HG03139 (cell line): Measurements from ENCODE around the gene XRCC2.
A peak's percentile ranks its signal among the peaks of the same experiment; 100 is the strongest.
"Not testable (repeated sequence)": the region's sequence is repeated elsewhere in the genome, so short reads cannot be mapped to it uniquely, and the experiment has no call there.

Source experiments
- ATAC-seq: cut with Tn5 transposase; IDR thresholded peaks from one replicate; pipeline ENCODE4 v1.9.1; 2021; ENCODE audit not compliant: unreplicated experiment

Gene XRCC2

GRCh38 chr7:152675759-152676636 is at the start of gene XRCC2:
Gene XRCC2 (minus strand): TSS chr7:152676141. CDS start chr7:152676079, 62 bp downstream.
- ATAC-seq: peak; percentile 87

GRCh38 chr7:152723364-152723763 is 47.4 kb upstream of the XRCC2 start:
- ATAC-seq: no peak

DNA sequence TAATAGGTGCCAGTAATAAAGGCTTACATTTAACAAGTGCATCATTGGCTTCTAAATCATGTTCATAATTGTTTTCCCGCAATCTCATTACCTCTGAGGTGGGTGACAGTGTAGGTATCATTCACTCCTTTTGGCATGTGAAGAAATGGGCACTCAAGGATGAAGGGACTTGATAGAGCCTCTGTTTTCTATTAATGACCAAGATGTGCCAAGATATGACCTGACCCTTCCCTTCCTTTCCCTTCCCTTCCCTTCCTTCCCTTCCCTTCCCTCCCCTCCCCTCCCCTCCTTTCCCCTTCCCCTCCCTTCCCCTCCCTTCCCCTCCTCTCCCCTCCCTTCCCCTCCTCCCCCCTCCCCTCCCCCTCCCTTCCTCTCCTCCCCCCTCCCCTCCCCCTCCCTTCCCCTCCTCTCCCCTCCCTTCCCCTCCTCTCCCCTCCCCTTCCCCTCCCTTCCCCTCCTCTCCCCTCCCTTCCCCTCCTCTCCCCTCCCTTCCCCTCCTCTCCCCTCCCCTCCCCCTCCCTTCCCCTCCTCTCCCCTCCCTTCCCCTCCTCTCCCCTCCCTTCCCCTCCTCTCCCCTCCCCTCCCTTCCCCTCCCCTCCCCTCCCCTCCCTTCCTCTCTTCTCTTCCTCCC is 36.6 kb upstream of the XRCC2 start:
- not testable (repeated sequence) for ATAC-seq

- ATAC-seq: no peak
Observed at GRCh38 chr7:152711444-152711944, 35.6 kb upstream of the XRCC2 start.

DNA sequence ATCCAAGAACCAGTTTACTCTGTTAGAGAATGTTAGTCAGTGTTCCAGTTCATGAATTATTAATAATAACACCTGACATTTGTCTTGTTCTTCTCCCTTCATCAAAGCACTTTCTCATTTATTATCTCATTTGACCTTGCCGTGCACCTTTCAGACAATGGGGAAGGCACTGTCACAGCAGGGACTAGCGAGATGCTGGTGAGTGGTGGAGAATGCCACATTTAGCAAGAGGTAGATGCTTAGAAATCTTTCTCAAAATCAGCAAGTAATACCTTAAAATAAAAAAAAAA is 34.2 kb upstream of the XRCC2 start:
- no peak for ATAC-seq

GRCh38 chr7:152709287-152710152 is 33.6 kb upstream of the XRCC2 start:
- ATAC-seq: no peak

- ATAC-seq: no peak
Observed at GRCh38 chr7:152704796-152705384, 28.9 kb upstream of the XRCC2 start.

DNA sequence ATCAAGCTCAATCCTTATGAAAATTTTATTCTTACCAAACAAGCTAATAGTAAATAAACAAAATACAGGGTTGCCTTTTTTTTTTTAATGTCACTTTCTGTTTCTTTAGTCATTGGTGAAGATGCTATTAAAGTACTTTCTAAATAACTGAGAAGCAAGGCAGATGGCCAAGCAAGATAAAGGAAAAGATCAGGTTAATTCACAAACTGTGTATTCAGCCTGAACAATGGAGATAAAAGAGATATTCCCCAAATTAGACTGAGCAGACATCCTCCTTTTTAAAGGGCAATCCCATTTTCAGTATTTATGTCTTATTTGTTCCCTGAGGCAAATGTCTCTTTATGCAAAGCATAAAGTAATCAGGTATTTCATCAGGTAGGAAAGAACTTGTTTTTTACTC is 23.1 kb upstream of the XRCC2 start:
- no peak for ATAC-seq

- not testable (repeated sequence) for ATAC-seq
Observed at GRCh38 chr7:152697268-152697974, 21.5 kb upstream of the XRCC2 start.

GRCh38 chr7:152692196-152692595 is 16.3 kb upstream of the XRCC2 start:
- ATAC-seq: not testable (repeated sequence)

DNA sequence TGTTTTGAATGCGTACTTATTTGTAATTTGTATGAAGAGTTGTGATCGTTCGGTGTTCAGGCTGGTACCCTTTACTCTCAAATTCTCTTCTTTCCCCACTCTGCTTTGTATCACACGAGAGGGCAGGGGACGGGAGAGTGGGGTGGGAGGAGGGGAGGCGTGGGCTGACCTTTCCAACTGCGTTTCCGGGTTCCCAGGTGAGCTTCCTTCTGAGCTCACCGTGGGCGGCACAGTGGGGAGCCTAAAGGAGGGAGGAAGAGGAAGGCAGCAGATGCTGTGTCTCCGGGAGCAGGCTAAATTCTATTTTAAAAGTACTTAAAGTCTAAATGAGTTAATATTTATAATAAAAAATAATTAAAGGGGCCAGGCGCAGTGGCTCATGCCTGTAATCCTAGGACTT is 7.4 kb upstream of the XRCC2 start:
- ATAC-seq: no peak

GRCh38 chr7:152677808-152678670 is 2.1 kb upstream of the XRCC2 start:
- ATAC-seq: no peak

- peak; percentile 35 for ATAC-seq
Observed at GRCh38 chr7:152674860-152675758, 832 bp downstream of the XRCC2 start.

- ATAC-seq: no peak
Observed at GRCh38 chr7:152673897-152674296, 2.0 kb downstream of the XRCC2 start.

GRCh38 chr7:152672626-152673025 is 3.3 kb downstream of the XRCC2 start:
- ATAC-seq: no peak

GRCh38 chr7:152669758-152670157 is 6.2 kb downstream of the XRCC2 start:
- ATAC-seq: no peak

DNA sequence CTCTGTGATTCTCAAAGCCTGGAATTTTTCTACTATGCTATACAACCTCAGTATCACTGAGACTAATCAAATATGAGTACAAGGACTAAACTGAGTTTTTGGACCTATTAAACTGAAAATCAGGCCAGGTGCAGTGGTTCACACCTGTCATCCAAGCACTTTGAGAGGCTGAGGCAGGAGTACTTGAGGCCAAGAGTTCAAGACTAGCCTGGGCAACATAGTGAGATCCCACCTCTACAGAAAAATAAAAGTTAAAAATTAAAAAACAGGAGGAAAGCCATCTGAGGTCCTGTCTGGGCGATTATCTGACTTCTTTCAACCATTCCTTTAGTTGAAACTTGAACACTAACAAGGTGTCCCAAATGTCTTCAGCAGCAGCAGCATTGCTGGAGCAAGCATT is 7.0 kb downstream of the XRCC2 start:
- no peak for ATAC-seq

DNA sequence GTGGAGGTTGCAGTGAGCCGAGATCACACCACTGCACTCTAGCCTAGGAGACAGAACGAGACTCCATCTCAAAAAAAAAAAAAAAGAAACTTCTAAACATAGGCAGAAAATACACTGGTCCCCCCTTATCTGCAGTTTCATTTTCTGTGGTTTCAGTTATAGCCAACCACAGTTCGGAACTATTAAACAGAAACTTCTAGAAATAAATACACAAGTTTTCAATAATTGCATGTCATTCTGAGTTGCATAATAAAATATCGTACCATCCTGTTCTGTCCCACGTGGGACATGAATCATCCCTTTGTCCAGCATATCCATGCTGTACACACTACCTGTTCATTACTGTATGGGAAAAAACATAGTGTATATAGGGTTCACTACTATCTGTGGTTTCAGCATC is 8.0 kb downstream of the XRCC2 start:
- ATAC-seq: no peak
